HepG2 (cell line): ENCODE measurements around the gene DPH1. TPM values are rescaled to one million over a fixed set of nuclear protein-coding genes. Genes with fewer than 3 reads are reported as not detected.

ENCODE experiments used
- HOXA3 ChIP-seq: sonication (generic); formaldehyde crosslinking; IDR thresholded peaks from 2 replicates; pipeline ENCODE4 v1.5.0; 2020; ENCODE audit warnings: missing genetic modification reagents
- IRX3 ChIP-seq: sonication (generic); formaldehyde crosslinking; IDR thresholded peaks from 2 replicates; pipeline ENCODE4 v1.8.1; 2023; ENCODE audit warnings: mild to moderate bottlenecking, low read depth, missing genetic modification reagents, borderline replicate concordance
- KIAA2018 ChIP-seq: sonication (generic); formaldehyde crosslinking; IDR thresholded peaks from 2 replicates; pipeline ENCODE4 v1.5.0; 2020; ENCODE audit warnings: mild to moderate bottlenecking, missing genetic modification reagents, borderline replicate concordance
- MLX ChIP-seq: IDR thresholded peaks from 2 replicates; pipeline ENCODE4 v1.6.1; 2016
- PAX8 ChIP-seq: sonication (generic); formaldehyde crosslinking; IDR thresholded peaks from 2 replicates; pipeline ENCODE4 v1.8.0; 2022; ENCODE audit warnings: mild to moderate bottlenecking, missing genetic modification reagents, borderline replicate concordance
- YEATS4 ChIP-seq: sonication (generic); formaldehyde crosslinking; IDR thresholded peaks from 2 replicates; pipeline ENCODE4 v1.4.0; 2020; ENCODE audit warnings: missing genetic modification reagents, borderline replicate concordance
- ZNF24 ChIP-seq: fragments of 450-650 bp; IDR thresholded peaks from 2 replicates; pipeline ENCODE4 v1.6.1; 2017; ENCODE audit warnings: antibody characterized with exemption, mild to moderate bottlenecking
- ZNF296 ChIP-seq: sonication (generic); formaldehyde crosslinking; conservative IDR thresholded peaks from 2 replicates; pipeline ENCODE4 v1.5.0; 2020; ENCODE audit warnings: mild to moderate bottlenecking, missing genetic modification reagents
- polyA plus RNA-seq, 8 experiments: library from polyadenylated mRNA; depleted of rRNA in 3 of 8; stranded (reverse) in 7 of 8; unstranded in 1 of 8; fragments of >200 nt; fragmentation: Illumina TruSeq in 4 of 8; extraction: Trizol in 4 of 8; gene quantifications; 2 replicates each; pipeline versions ENCODE4 v1.2.1 to v1.2.3, GENCODE V29; 2011 to 2016; ENCODE audit warnings: low read depth in 4 of 8, missing spikeins in 1 of 8, mixed read lengths in 1 of 8; ENCODE audit not compliant: insufficient read depth in 1 of 8
- total RNA-seq, 5 experiments: library from RNA; depleted of rRNA; stranded (reverse); fragments of >200 nt; fragmentation: Illumina TruSeq; extraction: Trizol; gene quantifications; 2 replicates each; pipeline ENCODE4 v1.2.3, GENCODE V29; 2016; ENCODE audit warnings: low read depth in 1 of 5
- TF ChIP-seq, protein P1 (sequence below): sonication (generic); formaldehyde crosslinking; IDR thresholded peaks from 2 replicates; pipeline ENCODE4 v1.4.0; 2020; ENCODE audit warnings: missing genetic modification reagents, borderline replicate concordance
- TF ChIP-seq, protein P2 (sequence below): sonication (generic); formaldehyde crosslinking; IDR thresholded peaks from 2 replicates; pipeline ENCODE4 v1.8.0; 2022; ENCODE audit warnings: mild to moderate bottlenecking, missing genetic modification reagents, borderline replicate concordance
- TF ChIP-seq, protein P3 (sequence below): sonication (generic); formaldehyde crosslinking; IDR thresholded peaks from 2 replicates; pipeline ENCODE4 v1.4.0; 2020; ENCODE audit warnings: missing genetic modification reagents

The DPH1 gene
- total and polyA plus RNA-seq, 2 of the 13 experiments (the other 11 are each of a cell fraction or from before 2014, with no cell fraction given) = 25.3 to 42.8 TPM

DNA sequence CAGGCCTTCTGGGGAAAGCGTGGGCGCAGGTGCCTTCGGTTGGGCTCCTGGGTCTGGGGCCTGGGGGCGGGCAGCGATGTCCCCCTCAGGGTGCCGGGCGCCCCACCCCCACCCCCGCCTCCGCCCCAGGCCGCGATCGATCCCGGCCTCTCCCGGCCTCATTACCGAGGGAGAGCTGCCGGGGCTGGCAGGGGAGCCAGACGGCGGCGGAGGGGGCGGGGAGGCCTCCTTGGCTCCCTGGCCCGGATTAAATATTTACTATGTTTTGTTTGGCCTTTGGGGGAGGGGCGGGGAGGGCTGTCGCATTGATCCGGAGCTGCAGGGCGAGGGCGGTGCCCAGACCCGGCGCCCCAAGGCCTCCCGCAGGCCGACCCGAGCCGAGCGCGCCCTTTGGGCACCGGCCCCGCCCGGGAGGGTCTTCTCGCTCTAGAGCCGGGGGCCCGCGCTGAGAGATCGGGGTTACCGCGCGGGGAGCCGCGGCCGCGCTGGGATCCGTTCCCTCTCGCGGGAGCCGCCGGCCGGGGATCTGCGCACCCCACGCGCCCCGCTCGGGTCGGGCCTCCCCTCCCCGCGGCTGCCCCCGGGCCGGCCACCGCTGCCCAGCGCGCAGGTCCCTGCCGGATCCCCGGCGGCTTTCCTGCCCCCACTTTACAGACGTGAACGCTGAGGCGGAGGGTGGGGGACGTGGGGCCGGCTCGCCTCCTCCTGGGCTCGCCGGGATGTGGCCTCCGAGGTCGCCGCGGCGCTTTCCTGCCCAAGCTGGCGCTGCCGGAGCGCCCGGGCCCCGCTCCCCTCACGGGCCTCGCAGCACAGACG lies 31.8 kb upstream of the DPH1 start (continued):
- TF ChIP-seq, protein P1, sequence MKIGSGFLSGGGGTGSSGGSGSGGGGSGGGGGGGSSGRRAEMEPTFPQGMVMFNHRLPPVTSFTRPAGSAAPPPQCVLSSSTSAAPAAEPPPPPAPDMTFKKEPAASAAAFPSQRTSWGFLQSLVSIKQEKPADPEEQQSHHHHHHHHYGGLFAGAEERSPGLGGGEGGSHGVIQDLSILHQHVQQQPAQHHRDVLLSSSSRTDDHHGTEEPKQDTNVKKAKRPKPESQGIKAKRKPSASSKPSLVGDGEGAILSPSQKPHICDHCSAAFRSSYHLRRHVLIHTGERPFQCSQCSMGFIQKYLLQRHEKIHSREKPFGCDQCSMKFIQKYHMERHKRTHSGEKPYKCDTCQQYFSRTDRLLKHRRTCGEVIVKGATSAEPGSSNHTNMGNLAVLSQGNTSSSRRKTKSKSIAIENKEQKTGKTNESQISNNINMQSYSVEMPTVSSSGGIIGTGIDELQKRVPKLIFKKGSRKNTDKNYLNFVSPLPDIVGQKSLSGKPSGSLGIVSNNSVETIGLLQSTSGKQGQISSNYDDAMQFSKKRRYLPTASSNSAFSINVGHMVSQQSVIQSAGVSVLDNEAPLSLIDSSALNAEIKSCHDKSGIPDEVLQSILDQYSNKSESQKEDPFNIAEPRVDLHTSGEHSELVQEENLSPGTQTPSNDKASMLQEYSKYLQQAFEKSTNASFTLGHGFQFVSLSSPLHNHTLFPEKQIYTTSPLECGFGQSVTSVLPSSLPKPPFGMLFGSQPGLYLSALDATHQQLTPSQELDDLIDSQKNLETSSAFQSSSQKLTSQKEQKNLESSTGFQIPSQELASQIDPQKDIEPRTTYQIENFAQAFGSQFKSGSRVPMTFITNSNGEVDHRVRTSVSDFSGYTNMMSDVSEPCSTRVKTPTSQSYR (CRISPR knock-in tag) = peak; percentile 95
- TF ChIP-seq PAX8 (CRISPR knock-in tag) = no peak
- 0 out of 2 replicates have a peak, but pooled peaks have one; percentile 57 for TF ChIP-seq IRX3 (CRISPR knock-in tag)
- TF ChIP-seq YEATS4 (CRISPR knock-in tag) = peak; percentile 49; the same call in 1 of the 2 replicates
- TF ChIP-seq ZNF24 = no peak; the same call in 1 of the 2 replicates
- no peak for TF ChIP-seq KIAA2018 (CRISPR knock-in tag)
- TF ChIP-seq, protein P2, sequence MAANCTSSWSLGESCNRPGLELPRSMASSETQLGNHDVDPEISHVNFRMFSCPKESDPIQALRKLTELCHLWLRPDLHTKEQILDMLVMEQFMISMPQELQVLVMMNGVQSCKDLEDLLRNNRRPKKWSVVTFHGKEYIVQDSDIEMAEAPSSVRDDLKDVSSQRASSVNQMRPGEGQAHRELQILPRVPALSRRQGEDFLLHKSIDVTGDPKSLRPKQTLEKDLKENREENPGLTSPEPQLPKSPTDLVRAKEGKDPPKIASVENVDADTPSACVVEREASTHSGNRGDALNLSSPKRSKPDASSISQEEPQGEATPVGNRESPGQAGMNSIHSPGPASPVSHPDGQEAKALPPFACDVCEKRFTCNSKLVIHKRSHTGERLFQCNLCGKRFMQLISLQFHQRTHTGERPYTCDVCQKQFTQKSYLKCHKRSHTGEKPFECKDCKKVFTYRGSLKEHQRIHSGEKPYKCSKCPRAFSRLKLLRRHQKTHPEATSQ = 0 out of 2 replicates have a peak, but pooled peaks have one; percentile 40
- TF ChIP-seq, protein P3, sequence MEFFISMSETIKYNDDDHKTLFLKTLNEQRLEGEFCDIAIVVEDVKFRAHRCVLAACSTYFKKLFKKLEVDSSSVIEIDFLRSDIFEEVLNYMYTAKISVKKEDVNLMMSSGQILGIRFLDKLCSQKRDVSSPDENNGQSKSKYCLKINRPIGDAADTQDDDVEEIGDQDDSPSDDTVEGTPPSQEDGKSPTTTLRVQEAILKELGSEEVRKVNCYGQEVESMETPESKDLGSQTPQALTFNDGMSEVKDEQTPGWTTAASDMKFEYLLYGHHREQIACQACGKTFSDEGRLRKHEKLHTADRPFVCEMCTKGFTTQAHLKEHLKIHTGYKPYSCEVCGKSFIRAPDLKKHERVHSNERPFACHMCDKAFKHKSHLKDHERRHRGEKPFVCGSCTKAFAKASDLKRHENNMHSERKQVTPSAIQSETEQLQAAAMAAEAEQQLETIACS = no peak
- no peak for TF ChIP-seq MLX
- peak; percentile 77 for TF ChIP-seq HOXA3 (CRISPR knock-in tag)
- TF ChIP-seq ZNF296 (CRISPR knock-in tag) = no peak
